WTC11 (cell line): ENCODE data around the gene ARHGEF39. TPM values are rescaled to one million over a fixed set of nuclear protein-coding genes. Genes with fewer than 3 reads are reported as not detected.
A peak's percentile ranks its signal among the peaks of the same experiment; 100 is the strongest.

ENCODE experiments used
- ATAC-seq: fragments of 200-7000 bp; cut with Tn5 transposase; 2 replicates; pipeline ENCODE4 v1.10.0; 2021; ENCODE audit warnings: mild to moderate bottlenecking, moderate library complexity
- CTCF ChIA-PET: fragments of 300-600 bp; sonication (Branson Sonifier 250); formaldehyde crosslinking; loops from one replicate; lab custom pipeline; 2021; ENCODE audit warnings: antibody characterized with exemption; lab: Charles Lee
- POLR2A ChIA-PET: fragments of 350-600 bp; sonication (Branson Sonifier 250); formaldehyde crosslinking; loops from one replicate; lab custom pipeline; 2021; ENCODE audit warnings: antibody characterized with exemption; lab: Charles Lee
- DNase-seq: peaks from one replicate; pipeline ENCODE4 v3.0.0; 2021; ENCODE audit warnings: low spot score
- H3K27ac Mint-ChIP-seq: 2 replicates; pipeline ENCODE4 v1.8.0; 2021; ENCODE audit warnings: mixed read lengths
- H3K27me3 Mint-ChIP-seq: 2 replicates; pipeline ENCODE4 v1.8.0; 2021; ENCODE audit warnings: low read depth, mild to moderate bottlenecking, moderate library complexity, mixed read lengths
- H3K36me3 Mint-ChIP-seq: 2 replicates; pipeline ENCODE4 v1.8.0; 2021; ENCODE audit warnings: mixed read lengths
- H3K4me1 Mint-ChIP-seq: 2 replicates; pipeline ENCODE4 v1.8.0; 2022; ENCODE audit warnings: mixed read lengths
- H3K4me3 Mint-ChIP-seq: 2 replicates; pipeline ENCODE4 v1.8.0; 2021; ENCODE audit warnings: mild to moderate bottlenecking, moderate library complexity, mixed read lengths
- H3K9me3 Mint-ChIP-seq: 2 replicates; pipeline ENCODE4 v1.8.0; 2021; ENCODE audit warnings: mixed read lengths
- ELF4 ChIP-seq: sonication (generic); formaldehyde crosslinking; IDR thresholded peaks from 2 replicates; pipeline ENCODE4 v1.8.1; 2022; ENCODE audit warnings: low read depth, mild to moderate bottlenecking, moderate library complexity, missing genetic modification reagents
- FOXJ3 ChIP-seq: sonication (generic); formaldehyde crosslinking; IDR thresholded peaks from 2 replicates; pipeline ENCODE4 v1.9.0; 2021; ENCODE audit warnings: missing genetic modification reagents, mild to moderate bottlenecking, borderline replicate concordance
- IRF2 ChIP-seq: sonication (generic); formaldehyde crosslinking; IDR thresholded peaks from 2 replicates; pipeline ENCODE4 v1.8.0; 2022; ENCODE audit warnings: low read depth, missing genetic modification reagents, borderline replicate concordance
- MXD4 ChIP-seq: fragments of 250-450 bp; sonication (Bioruptor Pico); IDR thresholded peaks from 2 replicates; pipeline ENCODE4 v1.8.0; 2021; ENCODE audit warnings: mild to moderate bottlenecking, moderate library complexity, borderline replicate concordance
- NFYB ChIP-seq: sonication (generic); formaldehyde crosslinking; conservative IDR thresholded peaks from 2 replicates; pipeline ENCODE4 v1.8.0; 2022; ENCODE audit warnings: low read depth, missing genetic modification reagents
- PRRX2 ChIP-seq: fragments of 250-450 bp; sonication (Bioruptor Pico); IDR thresholded peaks from 2 replicates; pipeline ENCODE4 v1.8.0; 2021; ENCODE audit warnings: mild to moderate bottlenecking
- RELA ChIP-seq: sonication (generic); formaldehyde crosslinking; IDR thresholded peaks from 2 replicates; pipeline ENCODE4 v1.8.1; 2022; ENCODE audit warnings: missing genetic modification reagents, mild to moderate bottlenecking, borderline replicate concordance
- SMAD3 ChIP-seq: sonication (generic); formaldehyde crosslinking; IDR thresholded peaks from 2 replicates; pipeline ENCODE4 v1.8.0; 2022; ENCODE audit warnings: missing genetic modification reagents, mild to moderate bottlenecking, borderline replicate concordance
- SOX15 ChIP-seq: fragments of 250-450 bp; sonication (Bioruptor Pico); IDR thresholded peaks from 2 replicates; pipeline ENCODE4 v1.9.0; 2021; ENCODE audit warnings: mild to moderate bottlenecking
- TP53 ChIP-seq: sonication (generic); formaldehyde crosslinking; IDR thresholded peaks from 2 replicates; pipeline ENCODE4 v1.8.1; 2023; ENCODE audit warnings: mild to moderate bottlenecking, missing genetic modification reagents
- ZBTB21 ChIP-seq: sonication (generic); formaldehyde crosslinking; IDR thresholded peaks from 2 replicates; pipeline ENCODE4 v1.8.1; 2023; ENCODE audit warnings: mild to moderate bottlenecking, missing genetic modification reagents, borderline replicate concordance
- ZNF219 ChIP-seq: sonication (generic); formaldehyde crosslinking; IDR thresholded peaks from 2 replicates; pipeline ENCODE4 v1.8.0; 2023; ENCODE audit warnings: missing genetic modification reagents, mild to moderate bottlenecking, borderline replicate concordance
- ZNF423 ChIP-seq: fragments of 250-450 bp; sonication (Bioruptor Pico); IDR thresholded peaks from 2 replicates; pipeline ENCODE4 v2.1.2; 2022; ENCODE audit warnings: mild to moderate bottlenecking, moderate library complexity
- total RNA-seq: library from RNA; stranded (reverse); gene quantifications from 3 replicates; pipeline ENCODE4 v1.2.3, GENCODE V29; 2021
- TF ChIP-seq, protein P1 (sequence below): sonication (generic); formaldehyde crosslinking; IDR thresholded peaks from 2 replicates; pipeline ENCODE4 v1.8.1; 2022; ENCODE audit warnings: mild to moderate bottlenecking, moderate library complexity, missing genetic modification reagents
- TF ChIP-seq, protein P2 (sequence below): sonication (generic); formaldehyde crosslinking; IDR thresholded peaks from 2 replicates; pipeline ENCODE4 v1.8.1; 2023; ENCODE audit warnings: mild to moderate bottlenecking, missing genetic modification reagents, moderate library complexity
- TF ChIP-seq, protein P3 (sequence below): sonication (generic); formaldehyde crosslinking; IDR thresholded peaks from 2 replicates; pipeline ENCODE4 v1.8.1; 2022; ENCODE audit warnings: low read depth, missing genetic modification reagents, borderline replicate concordance
- TF ChIP-seq, protein P4 (sequence below): sonication (generic); formaldehyde crosslinking; IDR thresholded peaks from 2 replicates; pipeline ENCODE4 v1.8.1; 2023; ENCODE audit warnings: mild to moderate bottlenecking, missing genetic modification reagents
- TF ChIP-seq, protein P5 (sequence below): sonication (generic); formaldehyde crosslinking; IDR thresholded peaks from 2 replicates; pipeline ENCODE4 v1.8.1; 2023; ENCODE audit warnings: mild to moderate bottlenecking, moderate library complexity, missing genetic modification reagents
- TF ChIP-seq, protein P6 (sequence below): sonication (generic); formaldehyde crosslinking; IDR thresholded peaks from 2 replicates; pipeline ENCODE4 v1.8.0; 2023; ENCODE audit warnings: missing genetic modification reagents

Gene ARHGEF39
- total RNA-seq, 1 experiment from 2014 or later: 23.8 TPM

DNA sequence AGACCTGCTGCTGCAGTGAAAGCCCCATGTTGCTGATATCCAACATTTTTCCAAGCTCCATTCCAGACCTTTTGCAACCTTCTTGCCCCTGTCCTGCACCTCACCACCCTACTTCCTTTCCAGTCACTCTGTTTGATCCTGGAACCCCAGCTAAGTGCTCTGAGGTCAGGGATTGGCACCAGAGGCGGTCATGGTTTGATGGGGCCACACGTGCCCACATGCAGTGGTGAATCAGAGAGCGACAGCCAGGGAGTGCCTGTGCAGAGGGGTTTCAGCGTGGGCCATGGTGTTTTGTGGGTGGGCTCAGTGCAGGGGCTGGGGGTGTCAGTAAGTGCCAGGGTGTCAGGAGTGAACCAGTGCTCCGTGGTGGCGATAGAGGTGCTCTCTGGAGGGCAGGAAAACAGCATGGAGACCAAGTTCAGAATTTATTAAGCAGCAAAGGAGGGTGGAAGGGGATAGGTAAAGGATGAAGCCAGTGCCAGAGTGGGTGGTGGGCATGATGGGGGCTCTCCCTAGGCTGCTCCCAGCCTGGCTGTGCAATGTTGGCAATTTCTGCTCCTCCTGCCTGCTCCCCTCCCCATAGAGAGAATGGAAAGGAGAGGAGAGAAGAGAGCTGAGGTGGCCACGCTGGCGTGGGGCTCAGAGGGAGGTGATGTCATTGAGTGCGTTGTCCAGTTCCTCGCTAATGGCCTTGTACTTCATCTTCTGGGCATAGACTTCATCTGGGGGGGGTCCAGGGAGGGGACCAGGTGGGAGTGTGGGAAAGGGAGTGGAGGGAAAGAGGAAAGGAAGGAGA lies 17.7 kb upstream of the ARHGEF39 start:
- DNase-seq (no peak), ATAC-seq (no peak)
- Mint-ChIP-seq H3K4me1 (peaks cover 15% of the 10 kb centered on the region), H3K27ac (peak overlapping the region; percentile 20; the same call in 1 of the 2 replicates), H3K9me3 (no peaks in the 10 kb centered on the region), H3K4me3 (no peak overlapping the region), H3K27me3 (no peaks in the 10 kb centered on the region), H3K36me3 (peaks cover 41% of the 10 kb centered on the region)
- ChIA-PET CTCF (interaction anchor here (0.6 to 1.4 kb wide), 3 partner anchors 14 to 489 kb away, joined by 3 to 5 read pairs (median 3); partner anchors contain the start of genes CREB3 and TLN1), POLR2A (interaction anchor here (1.0 kb wide), 1 partner anchor 9 kb away, joined by 3 read pairs; no protein-coding TSS in a partner anchor)
- no peak for TF ChIP-seq ZNF423 (CRISPR knock-in tag)
- TF ChIP-seq FOXJ3: no peak

DNA sequence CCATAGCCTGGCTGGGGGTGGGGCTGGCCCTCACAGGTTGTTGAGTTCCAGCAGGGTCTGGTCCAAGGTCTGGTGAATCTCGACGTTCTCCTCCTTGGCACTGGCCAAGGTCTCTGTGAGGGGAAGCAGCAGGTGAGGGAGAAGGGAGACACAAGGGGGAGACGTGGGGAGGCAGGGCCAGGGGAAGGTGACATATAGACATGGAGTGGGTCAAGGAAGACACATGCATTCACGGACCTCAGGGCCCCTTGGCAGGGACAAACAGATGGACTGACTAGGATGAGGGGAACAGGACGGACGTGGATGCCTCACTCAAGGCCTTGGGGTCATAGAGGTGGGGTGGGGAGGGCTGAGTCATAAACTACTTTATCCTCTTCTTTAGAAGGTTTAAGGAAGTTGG lies 17.1 kb upstream of the ARHGEF39 start:
- peak overlapping the region; percentile 70 for H3K27ac Mint-ChIP-seq
- ChIA-PET POLR2A (no interaction called here), CTCF (interaction anchor here (0.6 kb wide), 1 partner anchor 488 kb away, joined by 3 read pairs; no protein-coding TSS in a partner anchor)
- peaks cover 38% of the 10 kb centered on the region for H3K36me3 Mint-ChIP-seq
- H3K4me3 Mint-ChIP-seq: no peak overlapping the region
- DNase-seq (no peak), ATAC-seq (no peak)
- H3K9me3 Mint-ChIP-seq: no peaks in the 10 kb centered on the region
- no peak for TF ChIP-seq IRF2
- TF ChIP-seq SMAD3 (CRISPR knock-in tag): no peak
- TF ChIP-seq TP53 (CRISPR knock-in tag): no peak
- no peak for TF ChIP-seq NFYB
- no peak for TF ChIP-seq ELF4 (CRISPR knock-in tag)
- TF ChIP-seq, protein P1, sequence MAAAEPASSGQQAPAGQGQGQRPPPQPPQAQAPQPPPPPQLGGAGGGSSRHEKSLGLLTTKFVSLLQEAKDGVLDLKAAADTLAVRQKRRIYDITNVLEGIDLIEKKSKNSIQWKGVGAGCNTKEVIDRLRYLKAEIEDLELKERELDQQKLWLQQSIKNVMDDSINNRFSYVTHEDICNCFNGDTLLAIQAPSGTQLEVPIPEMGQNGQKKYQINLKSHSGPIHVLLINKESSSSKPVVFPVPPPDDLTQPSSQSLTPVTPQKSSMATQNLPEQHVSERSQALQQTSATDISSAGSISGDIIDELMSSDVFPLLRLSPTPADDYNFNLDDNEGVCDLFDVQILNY: no peak
- TF ChIP-seq ZBTB21 (CRISPR knock-in tag): no peak
- TF ChIP-seq, protein P2, sequence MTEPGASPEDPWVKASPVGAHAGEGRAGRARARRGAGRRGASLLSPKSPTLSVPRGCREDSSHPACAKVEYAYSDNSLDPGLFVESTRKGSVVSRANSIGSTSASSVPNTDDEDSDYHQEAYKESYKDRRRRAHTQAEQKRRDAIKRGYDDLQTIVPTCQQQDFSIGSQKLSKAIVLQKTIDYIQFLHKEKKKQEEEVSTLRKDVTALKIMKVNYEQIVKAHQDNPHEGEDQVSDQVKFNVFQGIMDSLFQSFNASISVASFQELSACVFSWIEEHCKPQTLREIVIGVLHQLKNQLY (CRISPR knock-in tag): no peak
- TF ChIP-seq, protein P3, sequence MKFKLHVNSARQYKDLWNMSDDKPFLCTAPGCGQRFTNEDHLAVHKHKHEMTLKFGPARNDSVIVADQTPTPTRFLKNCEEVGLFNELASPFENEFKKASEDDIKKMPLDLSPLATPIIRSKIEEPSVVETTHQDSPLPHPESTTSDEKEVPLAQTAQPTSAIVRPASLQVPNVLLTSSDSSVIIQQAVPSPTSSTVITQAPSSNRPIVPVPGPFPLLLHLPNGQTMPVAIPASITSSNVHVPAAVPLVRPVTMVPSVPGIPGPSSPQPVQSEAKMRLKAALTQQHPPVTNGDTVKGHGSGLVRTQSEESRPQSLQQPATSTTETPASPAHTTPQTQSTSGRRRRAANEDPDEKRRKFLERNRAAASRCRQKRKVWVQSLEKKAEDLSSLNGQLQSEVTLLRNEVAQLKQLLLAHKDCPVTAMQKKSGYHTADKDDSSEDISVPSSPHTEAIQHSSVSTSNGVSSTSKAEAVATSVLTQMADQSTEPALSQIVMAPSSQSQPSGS (CRISPR knock-in tag): no peak
- TF ChIP-seq MXD4 (CRISPR knock-in tag): no peak
- TF ChIP-seq SOX15 (CRISPR knock-in tag): no peak
- no peak for TF ChIP-seq PRRX2 (CRISPR knock-in tag)
- TF ChIP-seq, protein P4, sequence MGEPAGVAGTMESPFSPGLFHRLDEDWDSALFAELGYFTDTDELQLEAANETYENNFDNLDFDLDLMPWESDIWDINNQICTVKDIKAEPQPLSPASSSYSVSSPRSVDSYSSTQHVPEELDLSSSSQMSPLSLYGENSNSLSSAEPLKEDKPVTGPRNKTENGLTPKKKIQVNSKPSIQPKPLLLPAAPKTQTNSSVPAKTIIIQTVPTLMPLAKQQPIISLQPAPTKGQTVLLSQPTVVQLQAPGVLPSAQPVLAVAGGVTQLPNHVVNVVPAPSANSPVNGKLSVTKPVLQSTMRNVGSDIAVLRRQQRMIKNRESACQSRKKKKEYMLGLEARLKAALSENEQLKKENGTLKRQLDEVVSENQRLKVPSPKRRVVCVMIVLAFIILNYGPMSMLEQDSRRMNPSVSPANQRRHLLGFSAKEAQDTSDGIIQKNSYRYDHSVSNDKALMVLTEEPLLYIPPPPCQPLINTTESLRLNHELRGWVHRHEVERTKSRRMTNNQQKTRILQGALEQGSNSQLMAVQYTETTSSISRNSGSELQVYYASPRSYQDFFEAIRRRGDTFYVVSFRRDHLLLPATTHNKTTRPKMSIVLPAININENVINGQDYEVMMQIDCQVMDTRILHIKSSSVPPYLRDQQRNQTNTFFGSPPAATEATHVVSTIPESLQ (CRISPR knock-in tag): no peak
- TF ChIP-seq ZNF219 (CRISPR knock-in tag): no peak
- TF ChIP-seq FOXJ3: no peak
- TF ChIP-seq, protein P5, sequence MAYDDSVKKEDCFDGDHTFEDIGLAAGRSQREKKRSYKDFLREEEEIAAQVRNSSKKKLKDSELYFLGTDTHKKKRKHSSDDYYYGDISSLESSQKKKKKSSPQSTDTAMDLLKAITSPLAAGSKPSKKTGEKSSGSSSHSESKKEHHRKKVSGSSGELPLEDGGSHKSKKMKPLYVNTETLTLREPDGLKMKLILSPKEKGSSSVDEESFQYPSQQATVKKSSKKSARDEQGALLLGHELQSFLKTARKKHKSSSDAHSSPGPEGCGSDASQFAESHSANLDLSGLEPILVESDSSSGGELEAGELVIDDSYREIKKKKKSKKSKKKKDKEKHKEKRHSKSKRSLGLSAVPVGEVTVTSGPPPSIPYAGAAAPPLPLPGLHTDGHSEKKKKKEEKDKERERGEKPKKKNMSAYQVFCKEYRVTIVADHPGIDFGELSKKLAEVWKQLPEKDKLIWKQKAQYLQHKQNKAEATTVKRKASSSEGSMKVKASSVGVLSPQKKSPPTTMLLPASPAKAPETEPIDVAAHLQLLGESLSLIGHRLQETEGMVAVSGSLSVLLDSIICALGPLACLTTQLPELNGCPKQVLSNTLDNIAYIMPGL (CRISPR knock-in tag): no peak
- no peak for TF ChIP-seq RELA (CRISPR knock-in tag)
- TF ChIP-seq ZNF423 (CRISPR knock-in tag): no peak
- TF ChIP-seq, protein P6, sequence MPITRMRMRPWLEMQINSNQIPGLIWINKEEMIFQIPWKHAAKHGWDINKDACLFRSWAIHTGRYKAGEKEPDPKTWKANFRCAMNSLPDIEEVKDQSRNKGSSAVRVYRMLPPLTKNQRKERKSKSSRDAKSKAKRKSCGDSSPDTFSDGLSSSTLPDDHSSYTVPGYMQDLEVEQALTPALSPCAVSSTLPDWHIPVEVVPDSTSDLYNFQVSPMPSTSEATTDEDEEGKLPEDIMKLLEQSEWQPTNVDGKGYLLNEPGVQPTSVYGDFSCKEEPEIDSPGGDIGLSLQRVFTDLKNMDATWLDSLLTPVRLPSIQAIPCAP (CRISPR knock-in tag): no peak
- H3K27me3 Mint-ChIP-seq: peaks cover under 1% of the 10 kb centered on the region
- peaks cover 10% of the 10 kb centered on the region for H3K4me1 Mint-ChIP-seq
